Thoracic aorta (tissue), 2 donors: ENCODE results near the gene FRG2C. TPM values are rescaled to one million over a fixed set of nuclear protein-coding genes. Genes with fewer than 3 reads are reported as not detected.
"Not testable (repeated sequence)": the region's sequence is repeated elsewhere in the genome, so short reads cannot be mapped to it uniquely, and the experiment has no call there.

Experiments used
- ATAC-seq: fragments of 150-250 bp; one replicate; pipeline ENCODE4 v1.8.0; 2017; ENCODE audit warnings: low read depth; ENCODE audit not compliant: insufficient number of reproducible peaks, low FRiP score
- DNase-seq: peaks from one replicate; pipeline ENCODE4 v3.0.0-alpha.2; 2020; ENCODE audit warnings: low spot score
- H3K27ac ChIP-seq, 2 donors: fragments of 200-600 bp; sonication (generic); 1 replicate in 1 of 2; 2 replicates in 1 of 2; pipeline ENCODE4 v1.5.1; 2016; ENCODE audit warnings: mild to moderate bottlenecking in 2 of 2, moderate library complexity in 2 of 2
- H3K27me3 ChIP-seq: fragments of 200-600 bp; sonication (generic); replicated peaks from 2 replicates; pipeline ENCODE4 v1.6.0; 2016; ENCODE audit warnings: mild to moderate bottlenecking; ENCODE audit not compliant: insufficient read depth
- H3K36me3 ChIP-seq: fragments of 200-600 bp; sonication (generic); one replicate; pipeline ENCODE4 v1.5.1; 2016
- H3K4me1 ChIP-seq, 2 donors: fragments of 200-600 bp; sonication (generic); 1 replicate in 1 of 2; 2 replicates in 1 of 2; pipeline versions ENCODE4 v1.5.1 to v1.6.0; 2016; ENCODE audit warnings: low read depth in 2 of 2, mild to moderate bottlenecking in 1 of 2; ENCODE audit not compliant: control insufficient read depth in 1 of 2
- H3K4me3 ChIP-seq: fragments of 200-600 bp; sonication (generic); 2 replicates; pipeline ENCODE4 v1.5.1; 2016; ENCODE audit warnings: mild to moderate bottlenecking
- H3K9me3 ChIP-seq: fragments of 200-600 bp; sonication (generic); 2 replicates; pipeline ENCODE4 v1.5.1; 2016
- total RNA-seq, 2 donors: library from RNA; depleted of rRNA; stranded (reverse); fragments of >200 nt; gene quantifications; one replicate each; pipeline versions ENCODE4 v1.1.0 to v1.2.3, GENCODE V29; 2016

FRG2C gene
- total RNA-seq, 2 donors from 2014 or later = not detected

GRCh38 chr3:75667757-75668701, 3.9 kb downstream of the FRG2C start:
- H3K9me3 ChIP-seq, H3K36me3 ChIP-seq, ATAC-seq, DNase-seq, H3K27me3 ChIP-seq, H3K27ac ChIP-seq: not testable (repeated sequence)
- Histone ChIP-seq H3K4me1 (peaks cover 0 to 13% of the 10 kb centered on the region in 2 donors), H3K4me3 (peak overlapping the region; percentile 43)

GRCh38 chr3:75668759-75669347, 4.7 kb downstream of the FRG2C start:
- not testable (repeated sequence) for H3K36me3 ChIP-seq, H3K27ac ChIP-seq, H3K27me3 ChIP-seq, H3K9me3 ChIP-seq
- peak overlapping the region; percentile 43 for H3K4me3 ChIP-seq
- H3K4me1 ChIP-seq = peaks cover 0 to 13% of the 10 kb centered on the region in 2 donors
- DNase-seq (peak; percentile 75), ATAC-seq (peak; percentile 71)

- not testable (repeated sequence) for H3K9me3 ChIP-seq, H3K27me3 ChIP-seq, H3K27ac ChIP-seq, H3K36me3 ChIP-seq
- DNase-seq (peak; percentile 47), ATAC-seq (peak; percentile 5)
- H3K4me1 ChIP-seq = peaks cover 0 to 13% of the 10 kb centered on the region in 2 donors
- H3K4me3 ChIP-seq = peak overlapping the region; percentile 43
Measured at GRCh38 chr3:75669348-75670297, 5.5 kb downstream of the FRG2C start.

GRCh38 chr3:75670298-75671286, 6.5 kb downstream of the FRG2C start:
- not testable (repeated sequence) for H3K27ac ChIP-seq, ATAC-seq, H3K36me3 ChIP-seq, H3K27me3 ChIP-seq, DNase-seq, H3K9me3 ChIP-seq
- Histone ChIP-seq H3K4me3 (peak overlapping the region; percentile 43), H3K4me1 (peaks cover 0 to 13% of the 10 kb centered on the region in 2 donors)

- H3K36me3 ChIP-seq, ATAC-seq, H3K9me3 ChIP-seq, H3K27me3 ChIP-seq, DNase-seq: not testable (repeated sequence)
- Histone ChIP-seq H3K4me3 (peak overlapping the region; percentile 43), H3K27ac (peak overlapping the region in 1 of 2 donors; percentile 65), H3K4me1 (peaks cover 0 to 13% of the 10 kb centered on the region in 2 donors)
Measured at GRCh38 chr3:75671287-75672139, 7.4 kb downstream of the FRG2C start.

- H3K27ac ChIP-seq = peak overlapping the region in 1 of 2 donors; percentile 65
- not testable (repeated sequence) for H3K36me3 ChIP-seq, H3K27me3 ChIP-seq, ATAC-seq
- H3K9me3 ChIP-seq = peaks cover 11% of the 10 kb centered on the region
- H3K4me1 ChIP-seq = peaks cover 0 to 13% of the 10 kb centered on the region in 2 donors
- DNase-seq = peak; percentile 23
- peak overlapping the region; percentile 16 for H3K4me3 ChIP-seq
Measured at GRCh38 chr3:75672140-75672775, 8.1 kb downstream of the FRG2C start.

- H3K27ac ChIP-seq, DNase-seq, H3K4me3 ChIP-seq, H3K36me3 ChIP-seq, H3K4me1 ChIP-seq, ATAC-seq, H3K27me3 ChIP-seq: not testable (repeated sequence)
- peaks cover 10% of the 10 kb centered on the region for H3K9me3 ChIP-seq
Measured at GRCh38 chr3:75683965-75684364, 19.8 kb downstream of the FRG2C start.
